Smooth muscle cell (in vitro differentiated cells): ENCODE data around the gene MYO3B. TPM values are rescaled to one million over a fixed set of nuclear protein-coding genes. Genes with fewer than 3 reads are reported as not detected.

Experiments
- DNase-seq: peaks from one replicate; lab custom pipeline; 2025; ENCODE audit not compliant: unreplicated experiment; lab: John Stamatoyannopoulos, UW
- H2AFZ ChIP-seq: fragments of 200-600 bp; sonication (generic); 2 replicates; pipeline ENCODE4 v1.6.0; 2016; ENCODE audit warnings: antibody characterized with exemption, low read depth, mild to moderate bottlenecking
- H3F3A ChIP-seq: fragments of 200-600 bp; sonication (generic); 2 replicates; pipeline ENCODE4 v1.6.0; 2017; ENCODE audit warnings: antibody characterized with exemption, low read depth
- H3K27ac ChIP-seq: fragments of 200-600 bp; sonication (generic); 2 replicates; pipeline ENCODE4 v1.5.1; 2016; ENCODE audit warnings: low read depth, mild to moderate bottlenecking
- H3K27me3 ChIP-seq: fragments of 200-600 bp; sonication (generic); 2 replicates; pipeline ENCODE4 v1.6.1; 2016; ENCODE audit warnings: low read depth, mild to moderate bottlenecking
- H3K36me3 ChIP-seq: fragments of 200-600 bp; sonication (generic); 2 replicates; pipeline ENCODE4 v1.5.1; 2016; ENCODE audit warnings: low read depth
- H3K4me1 ChIP-seq: fragments of 200-600 bp; sonication (generic); 2 replicates; pipeline ENCODE4 v1.5.1; 2016; ENCODE audit warnings: low read depth
- H3K4me2 ChIP-seq: fragments of 200-600 bp; sonication (generic); 2 replicates; pipeline ENCODE4 v1.6.0; 2016; ENCODE audit warnings: mild to moderate bottlenecking
- H3K4me3 ChIP-seq: fragments of 200-600 bp; sonication (generic); 2 replicates; pipeline ENCODE4 v1.5.1; 2016; ENCODE audit warnings: mild to moderate bottlenecking
- H3K79me2 ChIP-seq: fragments of 200-600 bp; sonication (generic); 2 replicates; pipeline ENCODE4 v1.6.0; 2016; ENCODE audit warnings: low read depth, mild to moderate bottlenecking
- H3K9ac ChIP-seq: fragments of 200-600 bp; sonication (generic); 2 replicates; pipeline ENCODE4 v1.6.0; 2016; ENCODE audit warnings: low read depth
- H3K9me3 ChIP-seq: fragments of 200-600 bp; sonication (generic); replicated peaks from 2 replicates; pipeline ENCODE4 v1.5.1; 2016; ENCODE audit warnings: low read depth
- H4K20me1 ChIP-seq: fragments of 200-600 bp; sonication (generic); 2 replicates; pipeline ENCODE4 v1.6.0; 2016; ENCODE audit warnings: low read depth
- CTCF ChIP-seq: fragments of 200-600 bp; sonication (generic); IDR thresholded peaks from 2 replicates; pipeline ENCODE4 v1.5.1; 2017; ENCODE audit warnings: borderline replicate concordance, mild to moderate bottlenecking, antibody characterized with exemption; ENCODE audit not compliant: insufficient read depth, poor library complexity, severe bottlenecking
- WGBS: methylation state at CpG from one replicate; pipeline ENCODE4 v1.1.7; 2016; ENCODE audit warnings: low lambda C conversion rate; 5-methylcytosine and 5-hydroxymethylcytosine counted together
- polyA plus RNA-seq: library from polyadenylated mRNA; unstranded; fragments of >200 nt; fragmentation: Nextera tagmentation; extraction: Ambion mirVana; gene quantifications from 2 replicates; pipeline ENCODE4 v1.2.1, GENCODE V29; 2016
- total RNA-seq: library from RNA; depleted of rRNA; stranded (reverse); fragments of >200 nt; gene quantifications from 2 replicates; pipeline ENCODE4 v1.2.3, GENCODE V29; 2014

The MYO3B gene
- total and polyA plus RNA-seq, 2 experiments from 2014 or later = 0.47 to 3.1 TPM

- H3K4me1 ChIP-seq = peaks cover 55% of the 10 kb centered on the region
- no peak overlapping the region for H3K9ac ChIP-seq
- H3K4me3 ChIP-seq = peak overlapping the region; percentile 7
- peak overlapping the region; percentile 84 for H2AFZ ChIP-seq
- no peaks in the 10 kb centered on the region for H3K36me3 ChIP-seq
- peak overlapping the region; percentile 77 for H3K27ac ChIP-seq
- H3K27me3 ChIP-seq = no peaks in the 10 kb centered on the region
- no peak for TF ChIP-seq CTCF
- no peaks in the 10 kb centered on the region for H4K20me1 ChIP-seq
- 9% methylated on average over 3 of the region's 3 CpGs for WGBS
- no peaks in the 10 kb centered on the region for H3K79me2 ChIP-seq
- H3K9me3 ChIP-seq = no peaks in the 10 kb centered on the region
- H3F3A ChIP-seq = peaks cover 16% of the 10 kb centered on the region
- H3K4me2 ChIP-seq = peak overlapping the region; percentile 80
- no peak for DNase-seq
Measured at GRCh38 chr2:170503563-170503962, 325.6 kb downstream of the MYO3B start.

- H3K9ac ChIP-seq = no peak overlapping the region
- DNase-seq = no peak
- no peaks in the 10 kb centered on the region for H3K9me3 ChIP-seq
- no peak for TF ChIP-seq CTCF
- H3K4me2 ChIP-seq = peak overlapping the region; percentile 80
- no peaks in the 10 kb centered on the region for H3K79me2 ChIP-seq
- H3K36me3 ChIP-seq = no peaks in the 10 kb centered on the region
- peak overlapping the region; percentile 84 for H2AFZ ChIP-seq
- H3K27ac ChIP-seq = peak overlapping the region; percentile 77
- no peaks in the 10 kb centered on the region for H3K27me3 ChIP-seq
- peaks cover 16% of the 10 kb centered on the region for H3F3A ChIP-seq
- 18% methylated on average over 14 of the region's 14 CpGs for WGBS
- H4K20me1 ChIP-seq = no peaks in the 10 kb centered on the region
- H3K4me3 ChIP-seq = peak overlapping the region; percentile 7
- peaks cover 55% of the 10 kb centered on the region for H3K4me1 ChIP-seq
Measured at GRCh38 chr2:170503971-170504809, 326.2 kb downstream of the MYO3B start.

GRCh38 chr2:170504810-170505145 lies 326.8 kb downstream of the MYO3B start:
- Histone ChIP-seq H3K27ac (peak overlapping the region; percentile 77), H4K20me1 (no peaks in the 10 kb centered on the region), H3K4me3 (no peak overlapping the region), H2AFZ (peak overlapping the region; percentile 84), H3K36me3 (no peaks in the 10 kb centered on the region), H3K9me3 (no peaks in the 10 kb centered on the region), H3K27me3 (no peaks in the 10 kb centered on the region), H3K4me2 (peak overlapping the region; percentile 80), H3K79me2 (no peaks in the 10 kb centered on the region), H3F3A (peaks cover 16% of the 10 kb centered on the region), H3K4me1 (peaks cover 55% of the 10 kb centered on the region), H3K9ac (no peak overlapping the region)
- WGBS = 34% methylated on average over 4 of the region's 4 CpGs
- TF ChIP-seq CTCF = no peak
- DNase-seq = no peak

GRCh38 chr2:170505631-170506275 lies 327.8 kb downstream of the MYO3B start:
- peaks cover 55% of the 10 kb centered on the region for H3K4me1 ChIP-seq
- H4K20me1 ChIP-seq = no peaks in the 10 kb centered on the region
- H3F3A ChIP-seq = peaks cover 16% of the 10 kb centered on the region
- no peaks in the 10 kb centered on the region for H3K27me3 ChIP-seq
- no peaks in the 10 kb centered on the region for H3K9me3 ChIP-seq
- no peaks in the 10 kb centered on the region for H3K36me3 ChIP-seq
- no peak overlapping the region for H3K27ac ChIP-seq
- no peak for TF ChIP-seq CTCF
- H3K9ac ChIP-seq = no peak overlapping the region
- H3K79me2 ChIP-seq = no peaks in the 10 kb centered on the region
- no peak for DNase-seq
- 22% methylated on average over 6 of the region's 6 CpGs for WGBS
- H3K4me2 ChIP-seq = peak overlapping the region; percentile 62
- peak overlapping the region; percentile 0 for H3K4me3 ChIP-seq
- H2AFZ ChIP-seq = peak overlapping the region; percentile 87
